Myocyte (in vitro differentiated cells): Measurements from ENCODE around the gene AKR1C3. TPM values are rescaled to one million over a fixed set of nuclear protein-coding genes. Genes with fewer than 3 reads are reported as not detected.
"Not testable (repeated sequence)": the region's sequence is repeated elsewhere in the genome, so short reads cannot be mapped to it uniquely, and the experiment has no call there.

ENCODE experiments used
- DNase-seq: peaks from one replicate; pipeline ENCODE4 v3.0.0-alpha.2; 2012; ENCODE audit warnings: low read depth
- polyA plus RNA-seq: library from polyadenylated mRNA; unstranded; fragments of >200 nt; gene quantifications from one replicate; pipeline ENCODE4 v1.2.1, GENCODE V29; 2012; ENCODE audit warnings: missing spikeins
- total RNA-seq: library from RNA; depleted of rRNA; stranded (reverse); fragments of >200 nt; gene quantifications from 2 replicates; pipeline ENCODE4 v1.2.3, GENCODE V29; 2014

The AKR1C3 gene
- 65.8 and 91.3 TPM in 2 replicates for total RNA-seq
- polyA plus RNA-seq: 91.0 TPM

GRCh38 chr10:5094265-5095205 is at the start of gene AKR1C3:
TSS of gene AKR1C3 (plus strand) at chr10:5094414. CDS start at chr10:5094445, 31 bp downstream.
- peak; percentile 81 for DNase-seq

GRCh38 chr10:5045095-5045494 is 49.1 kb upstream of the AKR1C3 start:
- DNase-seq: no peak

GRCh38 chr10:5046410-5046809 is 47.8 kb upstream of the AKR1C3 start:
- DNase-seq: no peak

- not testable (repeated sequence) for DNase-seq
Observed at GRCh38 chr10:5047055-5047454, 47.2 kb upstream of the AKR1C3 start.

DNA sequence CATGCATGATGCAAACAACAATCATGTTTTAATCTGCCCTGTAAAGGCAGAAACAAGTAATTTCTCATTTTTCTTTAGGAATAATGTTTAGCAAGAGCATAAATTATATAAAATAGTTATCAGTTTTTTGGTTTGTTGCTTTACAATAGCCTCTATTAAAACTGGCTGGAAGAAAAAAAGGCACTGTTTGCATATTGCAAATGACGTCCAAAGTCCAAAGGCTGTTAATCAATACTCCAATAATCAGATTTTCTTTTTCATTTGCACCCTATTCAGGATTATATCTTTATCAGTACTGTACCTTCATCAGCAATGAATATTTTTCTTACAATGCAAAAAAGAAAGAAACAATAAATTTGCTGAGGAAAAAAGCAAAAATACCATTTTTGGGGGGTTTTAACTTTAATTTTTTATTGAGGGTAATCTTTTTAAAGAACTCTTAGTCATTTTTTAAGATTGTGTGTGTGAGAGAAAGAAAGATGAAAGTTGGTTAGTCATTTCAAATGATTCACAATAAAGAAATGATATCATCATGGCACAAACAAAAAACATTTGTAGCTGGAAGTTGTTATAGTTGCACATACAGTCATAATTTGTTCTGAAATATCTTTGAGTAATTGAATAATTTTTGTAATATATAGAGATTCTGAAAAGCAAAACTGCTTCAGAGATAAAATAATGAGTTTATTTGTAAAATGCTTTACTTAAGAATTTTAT is 46.1 kb upstream of the AKR1C3 start:
- DNase-seq: peak; percentile 13

GRCh38 chr10:5052951-5053500 is 41.2 kb upstream of the AKR1C3 start:
- not testable (repeated sequence) for DNase-seq

DNA sequence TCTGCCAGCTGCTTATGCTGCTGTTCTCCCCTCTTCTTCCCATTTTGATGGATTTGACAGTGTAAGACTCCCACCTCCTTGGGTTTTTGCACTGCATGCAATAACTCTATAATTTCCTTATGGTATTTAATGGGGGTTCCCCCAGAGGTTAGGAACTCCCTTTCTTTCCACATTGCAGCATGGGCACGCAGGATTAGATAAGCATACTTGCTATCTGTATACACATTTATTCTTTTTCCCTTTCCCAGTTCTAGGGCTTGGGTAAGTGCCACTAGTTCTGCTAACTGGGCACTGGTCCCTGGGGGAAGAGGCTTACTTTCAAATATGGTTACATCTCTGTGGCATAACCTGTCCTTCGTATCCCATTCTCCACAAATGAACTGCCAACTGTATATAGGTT is 39.4 kb upstream of the AKR1C3 start:
- DNase-seq: not testable (repeated sequence)

DNA sequence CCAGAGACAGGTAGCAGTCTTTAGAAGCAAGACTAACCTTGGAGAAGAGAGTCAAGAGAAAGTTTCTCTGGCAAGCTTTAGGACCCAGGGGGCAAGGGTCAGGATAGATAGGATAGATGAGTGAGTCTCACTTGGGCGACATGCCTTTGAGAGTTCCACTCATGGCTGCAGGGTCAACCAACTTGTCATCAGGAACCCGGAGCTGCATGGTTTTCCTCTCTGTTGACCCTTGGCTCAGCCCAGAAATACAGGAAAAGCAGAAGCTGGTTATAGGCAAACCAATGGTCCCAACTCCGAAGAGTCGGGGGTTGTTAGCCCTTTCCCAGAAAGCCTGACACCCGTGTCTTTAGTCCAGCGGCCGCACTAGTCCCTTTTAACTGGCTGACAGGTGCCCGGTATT is 34.9 kb upstream of the AKR1C3 start:
- not testable (repeated sequence) for DNase-seq

DNA sequence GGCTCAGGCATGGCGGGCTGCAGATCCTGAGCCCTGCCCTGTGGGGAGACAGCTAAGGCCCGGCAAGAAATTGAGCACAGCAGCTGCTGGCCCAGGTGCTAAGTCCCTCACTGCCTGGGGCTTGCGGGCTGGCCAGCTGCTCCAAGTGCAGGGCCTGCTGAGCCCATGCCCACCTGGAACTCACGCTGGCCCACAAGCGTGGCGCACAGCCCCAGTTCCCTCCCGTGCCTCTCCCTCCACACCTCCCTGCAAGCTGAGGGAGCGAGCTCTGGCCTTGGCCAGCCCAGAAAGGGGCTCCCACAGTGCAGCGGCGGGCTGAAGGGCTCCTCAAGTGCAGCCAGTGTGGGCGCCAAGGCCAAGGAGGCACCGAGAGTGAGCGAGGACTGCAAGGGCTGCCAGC is 33.4 kb upstream of the AKR1C3 start:
- not testable (repeated sequence) for DNase-seq

DNA sequence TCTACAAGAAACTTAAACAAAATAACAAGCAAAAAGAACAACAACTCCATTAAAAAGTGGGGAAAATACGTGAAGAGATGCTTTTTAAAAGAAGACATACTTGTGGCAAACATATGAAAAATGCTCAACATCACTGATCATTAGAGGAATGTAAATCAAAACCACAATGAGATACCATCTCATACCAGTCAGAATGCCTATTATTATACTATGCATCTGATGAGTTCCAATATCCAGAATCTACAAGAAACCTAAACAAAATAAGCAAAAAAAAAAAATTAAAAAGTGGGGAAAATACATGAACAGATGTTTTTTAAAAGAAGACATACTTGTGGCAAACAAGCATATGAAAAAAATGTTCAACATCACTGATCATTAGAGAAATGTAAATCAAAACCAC is 29.6 kb upstream of the AKR1C3 start:
- DNase-seq: no peak

DNA sequence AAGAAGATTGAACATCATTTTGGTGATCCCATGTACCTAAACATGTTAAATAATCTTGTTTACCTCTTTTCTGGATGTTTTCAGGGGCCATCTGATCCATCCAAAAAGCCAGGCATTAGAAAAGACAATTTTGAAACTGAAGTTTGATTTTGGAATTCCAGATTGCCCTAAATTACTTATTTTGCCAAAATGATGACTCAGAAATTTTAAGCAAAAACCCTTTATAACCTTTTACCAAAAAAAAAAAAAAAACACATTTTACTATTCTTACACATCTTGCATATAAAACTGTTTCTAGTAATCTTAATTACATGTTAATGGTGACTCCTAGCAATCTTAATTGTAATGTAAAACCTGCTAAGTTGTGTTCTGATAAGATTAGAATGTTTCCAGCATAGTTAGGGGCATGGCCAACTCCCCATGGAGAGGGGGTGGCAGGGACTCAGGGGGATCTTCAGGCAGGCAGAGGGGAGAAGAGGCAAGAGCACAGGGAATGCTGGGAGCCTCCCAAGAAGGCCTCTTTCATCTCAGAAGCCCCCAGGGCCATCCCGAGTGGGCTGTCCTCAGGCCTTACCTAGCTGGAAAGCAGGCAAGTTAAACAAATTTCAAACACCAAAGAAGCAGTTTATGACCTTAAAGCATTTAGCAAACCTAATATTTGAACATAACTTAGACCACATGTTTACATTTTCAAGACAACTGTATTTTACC is 25.8 kb upstream of the AKR1C3 start:
- no peak for DNase-seq

GRCh38 chr10:5070648-5071410 is 23.4 kb upstream of the AKR1C3 start:
- peak; percentile 55 for DNase-seq

DNA sequence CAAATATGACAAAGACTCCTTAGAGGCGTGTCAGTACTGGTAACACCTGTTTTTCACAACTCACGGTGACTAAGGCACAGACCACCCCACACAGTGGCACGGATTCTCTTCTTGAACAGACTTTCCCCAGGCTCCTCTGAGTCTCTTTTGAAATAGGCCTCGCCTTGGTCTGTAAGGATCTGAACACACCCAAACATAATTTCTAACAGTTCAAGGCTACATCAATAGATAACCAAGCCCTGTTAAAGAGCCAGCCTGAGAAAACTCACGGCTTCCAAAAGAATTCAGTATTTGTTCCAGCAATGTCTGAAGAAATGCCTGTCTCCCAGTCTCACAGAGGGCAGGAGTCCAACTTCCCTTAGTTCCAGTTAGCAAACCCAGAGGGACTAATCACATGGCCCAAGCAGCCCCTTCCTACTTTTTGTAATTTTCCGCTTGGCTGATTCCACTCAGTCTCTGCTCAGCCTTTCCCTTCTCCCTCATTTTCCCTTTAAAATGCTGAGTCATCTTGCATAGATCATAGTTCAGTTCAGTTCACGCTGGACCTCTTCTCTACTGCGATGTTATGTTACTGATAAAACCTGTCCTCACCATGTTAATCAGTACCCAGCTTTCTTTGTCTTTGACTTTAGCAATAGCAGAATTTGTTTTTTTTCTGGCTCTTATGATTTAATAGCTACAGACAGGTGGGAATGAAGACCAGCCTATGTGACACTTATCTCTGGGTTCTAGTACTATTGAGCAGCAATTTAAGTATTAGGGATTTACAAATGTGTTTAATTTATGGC is 22.6 kb upstream of the AKR1C3 start:
- peak; percentile 88 for DNase-seq

- no peak for DNase-seq
Observed at GRCh38 chr10:5073659-5074058, 20.6 kb upstream of the AKR1C3 start.

DNA sequence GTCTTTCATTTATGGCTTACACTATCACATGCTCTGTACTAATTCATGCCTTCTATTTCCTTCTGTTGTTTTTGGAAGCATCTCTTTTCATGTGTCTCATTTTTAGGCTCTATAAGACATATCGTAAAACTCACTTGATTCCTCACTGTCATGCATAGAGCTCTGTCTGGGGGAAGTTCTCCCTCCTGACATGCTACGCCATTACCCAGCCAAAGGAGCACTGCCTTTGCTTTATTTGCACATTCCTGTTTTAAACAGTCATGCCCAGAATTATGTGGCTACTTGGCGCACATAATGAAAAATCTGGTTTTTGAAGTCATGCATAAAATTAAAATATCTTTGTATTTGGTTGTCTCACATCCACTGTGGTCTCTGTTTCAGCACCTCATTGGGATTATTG is 17.6 kb upstream of the AKR1C3 start:
- DNase-seq: no peak

GRCh38 chr10:5078547-5079180 is 15.6 kb upstream of the AKR1C3 start:
- no peak for DNase-seq

- DNase-seq: no peak
Observed at GRCh38 chr10:5079306-5079830, 14.8 kb upstream of the AKR1C3 start.

- DNase-seq: no peak
Observed at GRCh38 chr10:5079836-5080235, 14.4 kb upstream of the AKR1C3 start.

DNA sequence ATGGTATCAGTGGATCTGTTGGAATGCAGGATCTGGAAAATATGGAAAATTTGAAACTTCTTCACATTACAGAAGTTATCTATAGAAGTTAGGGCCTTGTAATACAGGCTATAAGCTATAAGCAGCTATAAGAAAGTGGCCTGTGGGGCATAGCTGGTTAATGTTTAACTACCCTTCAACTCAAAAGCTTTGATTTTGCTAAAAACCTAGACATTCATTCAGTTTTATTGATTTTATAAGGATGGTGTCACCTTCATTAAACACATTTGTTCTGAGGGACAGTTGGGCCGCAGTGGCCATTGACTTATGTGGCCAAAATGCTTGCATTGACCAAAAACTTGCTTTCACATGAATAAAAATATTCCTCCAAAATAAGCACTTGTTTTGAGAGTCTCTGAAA is 13.1 kb upstream of the AKR1C3 start:
- no peak for DNase-seq
